ENCODE data around the gene WASF3. TPM values are rescaled to one million over a fixed set of nuclear protein-coding genes. Genes with fewer than 3 reads are reported as not detected.

WASF3 gene
- total RNA-seq, 4 donors from 2014 or later = 5.7 to 11.4 (median 7.2) TPM

GRCh38 chr13:26711211-26711610, 153.7 kb downstream of the WASF3 start:
- H3K4me1 ChIP-seq = no peaks in the 10 kb centered on the region
- H3K4me3 ChIP-seq = no peak overlapping the region
- H3K36me3 ChIP-seq = no peaks in the 10 kb centered on the region
- no peak for DNase-seq (ENCODE audit: low spot score in 2 of 2)
- TF ChIP-seq CTCF (IDR thresholded peaks at IDR 0.05) (no peak), POLR2AphosphoS5 (IDR thresholded peaks at IDR 0.05) (no peak), POLR2A (IDR thresholded peaks at IDR 0.05) (no peak), EP300 (IDR thresholded peaks at IDR 0.05) (no peak)
- 45% methylated on average over 4 of the region's 4 CpGs for WGBS
- H3K9me3 ChIP-seq = no peaks in the 10 kb centered on the region
- peaks cover 14% of the 10 kb centered on the region for H3K27me3 ChIP-seq
- no peak overlapping the region for H3K27ac ChIP-seq

- peaks cover 4% of the 10 kb centered on the region for H3K27me3 ChIP-seq
- H3K4me1 ChIP-seq = no peaks in the 10 kb centered on the region
- no peak overlapping the region for H3K27ac ChIP-seq
- H3K9me3 ChIP-seq = no peaks in the 10 kb centered on the region
- H3K4me3 ChIP-seq = no peak overlapping the region
- no peaks in the 10 kb centered on the region for H3K36me3 ChIP-seq
- WGBS = 100% methylated on average over 1 of the region's 1 CpG
- no peak for DNase-seq (ENCODE audit: low spot score in 2 of 2)
- TF ChIP-seq POLR2A (IDR thresholded peaks at IDR 0.05) = no peak
- no peak for TF ChIP-seq POLR2AphosphoS5 (IDR thresholded peaks at IDR 0.05)
- no peak for TF ChIP-seq CTCF (IDR thresholded peaks at IDR 0.05)
- no peak for TF ChIP-seq EP300 (IDR thresholded peaks at IDR 0.05)
These were observed 155.9 kb downstream of the WASF3 start for GRCh38 chr13:26713341-26713740.

- H3K4me3 ChIP-seq = no peak overlapping the region
- 92% methylated on average over 3 of the region's 3 CpGs for WGBS
- H3K36me3 ChIP-seq = no peaks in the 10 kb centered on the region
- no peak overlapping the region for H3K27ac ChIP-seq
- H3K4me1 ChIP-seq = no peaks in the 10 kb centered on the region
- no peaks in the 10 kb centered on the region for H3K9me3 ChIP-seq
- TF ChIP-seq EP300 (IDR thresholded peaks at IDR 0.05) = no peak
- no peak for DNase-seq (ENCODE audit: low spot score in 2 of 2)
- H3K27me3 ChIP-seq = no peaks in the 10 kb centered on the region
These were observed 159.5 kb downstream of the WASF3 start for GRCh38 chr13:26716984-26717383.

- 84% methylated on average over 7 of the region's 8 CpGs for WGBS
- H3K4me1 ChIP-seq = no peaks in the 10 kb centered on the region
- no peak for DNase-seq (ENCODE audit: low spot score in 2 of 2)
- H3K36me3 ChIP-seq = no peaks in the 10 kb centered on the region
- no peak for TF ChIP-seq CTCF (IDR thresholded peaks at IDR 0.05)
- no peak for TF ChIP-seq EP300 (IDR thresholded peaks at IDR 0.05)
- TF ChIP-seq POLR2AphosphoS5 (IDR thresholded peaks at IDR 0.05) = no peak
- TF ChIP-seq POLR2A (IDR thresholded peaks at IDR 0.05) = no peak
- H3K4me3 ChIP-seq = no peak overlapping the region
- no peaks in the 10 kb centered on the region for H3K9me3 ChIP-seq
- no peak overlapping the region for H3K27ac ChIP-seq
- H3K27me3 ChIP-seq = no peaks in the 10 kb centered on the region
These were observed 160.7 kb downstream of the WASF3 start for GRCh38 chr13:26718146-26718545.

- TF ChIP-seq EP300 (IDR thresholded peaks at IDR 0.05) = no peak
- TF ChIP-seq POLR2A (IDR thresholded peaks at IDR 0.05) = no peak
- no peak for TF ChIP-seq POLR2AphosphoS5 (IDR thresholded peaks at IDR 0.05)
- no peak for TF ChIP-seq CTCF (IDR thresholded peaks at IDR 0.05)
- Histone ChIP-seq H3K27me3 (no peaks in the 10 kb centered on the region), H3K36me3 (no peaks in the 10 kb centered on the region), H3K4me1 (no peaks in the 10 kb centered on the region), H3K4me3 (no peak overlapping the region), H3K9me3 (no peaks in the 10 kb centered on the region), H3K27ac (no peak overlapping the region)
- no peak for DNase-seq (ENCODE audit: low spot score in 2 of 2)
- WGBS = 75% methylated on average over 5 of the region's 5 CpGs
These were observed 161.4 kb downstream of the WASF3 start for GRCh38 chr13:26718872-26719271.

GRCh38 chr13:26719356-26719945, 162.0 kb downstream of the WASF3 start:
- WGBS = 31% methylated on average over 4 of the region's 5 CpGs
- Histone ChIP-seq H3K4me1 (no peaks in the 10 kb centered on the region), H3K27ac (no peak overlapping the region), H3K27me3 (no peaks in the 10 kb centered on the region), H3K9me3 (no peaks in the 10 kb centered on the region), H3K4me3 (no peak overlapping the region), H3K36me3 (no peaks in the 10 kb centered on the region)
- TF ChIP-seq CTCF (IDR thresholded peaks at IDR 0.05) (no peak), EP300 (IDR thresholded peaks at IDR 0.05) (no peak)
- no peak for DNase-seq (ENCODE audit: low spot score in 2 of 2)
